Measurements from ENCODE around the gene SNCG.

GRCh38 chr10:86945361-86946212 lies 12.8 kb upstream of the SNCG start:
- TF ChIP-seq CTCF (IDR thresholded peaks at IDR 0.05) (no peak), EZH2 (IDR thresholded peaks at IDR 0.05; ENCODE audit: borderline replicate concordance, insufficient read depth, low read depth, low read length, poor library complexity, severe bottlenecking) (no peak)

Measured in B cell (primary cell).